GM23248 (cell line): Measurements from ENCODE around the gene PKNOX2. TPM values are rescaled to one million over a fixed set of nuclear protein-coding genes. Genes with fewer than 3 reads are reported as not detected.
A peak's percentile ranks its signal among the peaks of the same experiment; 100 is the strongest.

Experiments
- DNase-seq: peaks from one replicate; pipeline ENCODE4 v3.0.0-alpha.2; 2015
- H2AFZ ChIP-seq: fragments of 200-600 bp; sonication (generic); 2 replicates; pipeline ENCODE4 v1.6.1; 2016; ENCODE audit warnings: antibody characterized with exemption
- H3F3A ChIP-seq: fragments of 200-600 bp; sonication (generic); 2 replicates; pipeline ENCODE4 v1.6.1; 2016; ENCODE audit warnings: mild to moderate bottlenecking, antibody characterized with exemption, mixed run types; ENCODE audit not compliant: insufficient read depth
- H3K27ac ChIP-seq: fragments of 200-600 bp; sonication (generic); 2 replicates; pipeline ENCODE4 v1.5.1; 2016; ENCODE audit warnings: mild to moderate bottlenecking
- H3K27me3 ChIP-seq: fragments of 200-600 bp; sonication (generic); replicated peaks from 2 replicates; pipeline ENCODE4 v1.6.1; 2016; ENCODE audit warnings: mild to moderate bottlenecking; ENCODE audit not compliant: insufficient read depth
- H3K36me3 ChIP-seq: fragments of 200-600 bp; sonication (generic); 2 replicates; pipeline ENCODE4 v1.6.1; 2016; ENCODE audit warnings: low read depth, mild to moderate bottlenecking
- H3K4me1 ChIP-seq: fragments of 200-600 bp; sonication (generic); 2 replicates; pipeline ENCODE4 v1.6.1; 2016; ENCODE audit warnings: mild to moderate bottlenecking; ENCODE audit not compliant: insufficient read depth
- H3K4me2 ChIP-seq: fragments of 200-600 bp; sonication (generic); one replicate; pipeline ENCODE4 v1.6.1; 2016; ENCODE audit warnings: mild to moderate bottlenecking; ENCODE audit not compliant: unreplicated experiment
- H3K4me3 ChIP-seq: fragments of 200-600 bp; sonication (generic); 2 replicates; pipeline ENCODE4 v1.5.1; 2016; ENCODE audit warnings: mild to moderate bottlenecking
- H3K79me2 ChIP-seq: fragments of 200-600 bp; sonication (generic); 2 replicates; pipeline ENCODE4 v1.6.1; 2016; ENCODE audit warnings: mild to moderate bottlenecking; ENCODE audit not compliant: insufficient read depth
- H3K9ac ChIP-seq: fragments of 200-600 bp; sonication (generic); 2 replicates; pipeline ENCODE4 v1.6.1; 2016; ENCODE audit warnings: mild to moderate bottlenecking
- H3K9me2 ChIP-seq: fragments of 200-600 bp; sonication (generic); 2 replicates; pipeline ENCODE4 v1.6.1; 2016; ENCODE audit warnings: mixed run types, mild to moderate bottlenecking, moderate library complexity; ENCODE audit not compliant: insufficient read depth
- H3K9me3 ChIP-seq: fragments of 200-600 bp; sonication (generic); one replicate; pipeline ENCODE4 v1.6.1; 2017; ENCODE audit warnings: low read depth
- H4K20me1 ChIP-seq: fragments of 200-600 bp; sonication (generic); 2 replicates; pipeline ENCODE4 v1.6.0; 2016; ENCODE audit not compliant: insufficient read depth
- EZH2 ChIP-seq: fragments of 200-600 bp; sonication (generic); IDR thresholded peaks from 2 replicates; pipeline ENCODE4 v1.6.1; 2018; ENCODE audit warnings: antibody characterized with exemption, mild to moderate bottlenecking; ENCODE audit not compliant: insufficient read depth, poor library complexity, severe bottlenecking
- EZH2phosphoT487 ChIP-seq: fragments of 200-600 bp; sonication (generic); IDR thresholded peaks from 2 replicates; pipeline ENCODE4 v1.6.1; 2018; ENCODE audit warnings: antibody characterized with exemption, moderate library complexity, mild to moderate bottlenecking, low read depth; ENCODE audit not compliant: insufficient read depth
- WGBS, 2 experiments: methylation state at CpG; one replicate each; pipeline ENCODE4 v1.1.6; 2015 to 2017; ENCODE audit warnings: low lambda C conversion rate in 2 of 2, low coverage in 1 of 2; ENCODE audit errors: missing lambda C conversion rate in 2 of 2; 5-methylcytosine and 5-hydroxymethylcytosine counted together
- in situ Hi-C: fragments of 300-500 bp; cut with MboI; formaldehyde crosslinking; loops from 2 replicates; pipeline ENCODE4 v1.15.0; 2020
- polyA plus RNA-seq: library from polyadenylated mRNA; unstranded; fragments of >200 nt; fragmentation: Nextera tagmentation; extraction: Ambion mirVana; gene quantifications from 2 replicates; pipeline ENCODE4 v1.2.1, GENCODE V29; 2016
- total RNA-seq: library from RNA; depleted of rRNA; stranded (reverse); fragments of >200 nt; shearing (Covaris generic); gene quantifications from 2 replicates; pipeline ENCODE4 v1.2.3, GENCODE V29; 2014

Gene PKNOX2
- total and polyA plus RNA-seq, 2 experiments from 2014 or later, result 0.21 to 0.76 TPM

- Histone ChIP-seq H3K27ac (no peak overlapping the region), H3K4me3 (no peak overlapping the region), H3K4me2 (no peak overlapping the region), H2AFZ (no peak overlapping the region), H3K9me2 (no peaks in the 10 kb centered on the region), H3F3A (peaks cover 6% of the 10 kb centered on the region; the same call in 1 of the 2 replicates), H3K9ac (no peak overlapping the region), H3K36me3 (no peaks in the 10 kb centered on the region), H3K9me3 (no peaks in the 10 kb centered on the region), H3K4me1 (peaks cover 10% of the 10 kb centered on the region; the same call in 1 of the 2 replicates), H3K27me3 (peaks cover 9% of the 10 kb centered on the region; the same call in 1 of the 2 replicates), H3K79me2 (no peaks in the 10 kb centered on the region), H4K20me1 (no peaks in the 10 kb centered on the region)
- WGBS, 2 experiments, result 79 to 83% methylated on average over 8 of the region's 8 CpGs
- in situ Hi-C loops, result no loop called here
- TF ChIP-seq EZH2phosphoT487 (no peak), EZH2 (no peak)
- DNase-seq, result no peak
Observed at GRCh38 chr11:125299061-125299615, 134.6 kb downstream of the PKNOX2 start.

GRCh38 chr11:125299821-125300220 is 135.3 kb downstream of the PKNOX2 start:
- peaks cover 9% of the 10 kb centered on the region; the same call in 1 of the 2 replicates for H3K27me3 ChIP-seq
- H4K20me1 ChIP-seq, result no peaks in the 10 kb centered on the region
- 76% methylated on average over 9 of the region's 9 CpGs for WGBS, 2 experiments
- TF ChIP-seq EZH2phosphoT487 (no peak), EZH2 (no peak)
- H3K9me2 ChIP-seq, result no peaks in the 10 kb centered on the region
- in situ Hi-C loops, result no loop called here
- H3F3A ChIP-seq, result peaks cover 6% of the 10 kb centered on the region; the same call in 1 of the 2 replicates
- no peaks in the 10 kb centered on the region for H3K36me3 ChIP-seq
- H3K9me3 ChIP-seq, result no peaks in the 10 kb centered on the region
- H3K27ac ChIP-seq, result no peak overlapping the region
- H3K4me3 ChIP-seq, result no peak overlapping the region
- DNase-seq, result no peak
- H3K4me1 ChIP-seq, result peaks cover 10% of the 10 kb centered on the region; the same call in 1 of the 2 replicates
- no peak overlapping the region for H3K4me2 ChIP-seq
- no peak overlapping the region for H2AFZ ChIP-seq
- H3K9ac ChIP-seq, result no peak overlapping the region
- H3K79me2 ChIP-seq, result no peaks in the 10 kb centered on the region

DNA sequence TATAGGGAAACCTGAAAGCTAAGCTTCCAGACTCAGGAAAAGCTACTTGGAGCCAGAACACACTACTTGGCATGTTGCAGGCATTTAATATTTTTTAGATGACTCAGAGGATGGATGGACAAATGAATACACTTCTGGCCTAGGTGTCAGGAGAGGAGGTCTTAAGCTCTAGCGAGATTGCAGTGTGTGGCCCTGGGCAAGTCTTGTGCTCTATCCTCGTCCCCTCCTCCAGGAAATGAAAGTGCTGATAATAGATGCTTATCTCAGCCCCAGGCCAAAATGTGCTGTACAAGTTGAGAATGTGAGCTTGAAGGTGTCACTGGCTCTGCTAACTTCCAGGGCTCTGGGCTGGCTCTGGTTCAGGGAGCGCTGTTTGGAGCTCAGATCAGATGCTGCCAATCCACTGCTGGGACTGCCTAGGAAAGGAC is 136.3 kb downstream of the PKNOX2 start:
- no peaks in the 10 kb centered on the region for H3K9me2 ChIP-seq
- H3K4me2 ChIP-seq, result no peak overlapping the region
- no peak overlapping the region for H3K9ac ChIP-seq
- no peak overlapping the region for H3K4me3 ChIP-seq
- H3K36me3 ChIP-seq, result no peaks in the 10 kb centered on the region
- H3K79me2 ChIP-seq, result no peaks in the 10 kb centered on the region
- in situ Hi-C loops, result no loop called here
- no peak overlapping the region for H3K27ac ChIP-seq
- H3K27me3 ChIP-seq, result peaks cover 7% of the 10 kb centered on the region; the same call in 1 of the 2 replicates
- peaks cover 10% of the 10 kb centered on the region; the same call in 1 of the 2 replicates for H3K4me1 ChIP-seq
- H3F3A ChIP-seq, result peaks cover 6% of the 10 kb centered on the region; the same call in 1 of the 2 replicates
- WGBS, 2 experiments, result 38 to 40% methylated on average over 3 of the region's 3 CpGs
- TF ChIP-seq EZH2phosphoT487 (no peak), EZH2 (no peak)
- peak; percentile 80 for DNase-seq
- no peaks in the 10 kb centered on the region for H4K20me1 ChIP-seq
- H2AFZ ChIP-seq, result no peak overlapping the region
- H3K9me3 ChIP-seq, result no peaks in the 10 kb centered on the region

DNA sequence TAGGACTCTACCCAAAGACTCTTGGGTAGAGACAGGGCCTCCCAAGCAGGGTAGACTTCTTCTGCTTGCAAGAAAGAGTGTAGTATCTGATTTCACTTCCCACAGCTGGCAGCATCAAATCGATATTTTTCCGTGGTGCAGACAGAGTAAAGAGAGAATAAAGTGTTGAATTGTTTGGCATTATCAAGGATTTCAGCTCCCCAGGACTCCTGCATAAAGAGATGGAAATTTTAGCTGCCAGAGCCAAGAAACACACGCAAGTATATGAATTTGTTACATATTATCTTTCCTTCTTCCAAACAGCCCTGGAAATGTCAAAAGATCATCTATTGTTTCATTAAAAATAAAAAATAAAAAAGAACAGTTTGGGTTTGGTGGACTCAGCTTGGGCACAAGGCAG is 136.8 kb downstream of the PKNOX2 start:
- H3K27me3 ChIP-seq, result peaks cover 1% of the 10 kb centered on the region; the same call in 1 of the 2 replicates
- no peaks in the 10 kb centered on the region for H3K36me3 ChIP-seq
- in situ Hi-C loops, result no loop called here
- no peaks in the 10 kb centered on the region for H3K9me2 ChIP-seq
- no peak overlapping the region for H3K4me2 ChIP-seq
- TF ChIP-seq EZH2phosphoT487 (no peak), EZH2 (no peak)
- 48 to 54% methylated on average over 3 of the region's 3 CpGs for WGBS, 2 experiments
- H3K9ac ChIP-seq, result no peak overlapping the region
- H3K79me2 ChIP-seq, result no peaks in the 10 kb centered on the region
- no peak overlapping the region for H3K27ac ChIP-seq
- no peak overlapping the region for H3K4me3 ChIP-seq
- no peak for DNase-seq
- H3K9me3 ChIP-seq, result no peaks in the 10 kb centered on the region
- H3K4me1 ChIP-seq, result peaks cover 10% of the 10 kb centered on the region; the same call in 1 of the 2 replicates
- H2AFZ ChIP-seq, result no peak overlapping the region
- no peaks in the 10 kb centered on the region for H4K20me1 ChIP-seq
- peaks cover 6% of the 10 kb centered on the region; the same call in 1 of the 2 replicates for H3F3A ChIP-seq
